MV-4-11 (cell line): ENCODE results near the gene RLN3.

Source experiments
- DNase-seq: peaks from one replicate; lab custom pipeline; 2025; lab: John Stamatoyannopoulos, UW

The RLN3 gene

GRCh38 chr19:14054721-14055120 lies 26.8 kb downstream of the RLN3 start:
- DNase-seq: no peak

- DNase-seq: no peak
Measured at GRCh38 chr19:14055396-14055795, 27.4 kb downstream of the RLN3 start.

GRCh38 chr19:14056069-14056666 lies 28.2 kb downstream of the RLN3 start:
- no peak for DNase-seq

GRCh38 chr19:14056741-14057356 lies 28.9 kb downstream of the RLN3 start:
- DNase-seq: no peak

GRCh38 chr19:14058182-14059092 lies 30.5 kb downstream of the RLN3 start:
- no peak for DNase-seq

GRCh38 chr19:14059093-14059480 lies 31.1 kb downstream of the RLN3 start:
- DNase-seq: no peak

GRCh38 chr19:14059652-14060155 lies 31.8 kb downstream of the RLN3 start:
- DNase-seq: no peak

- no peak for DNase-seq
Measured at GRCh38 chr19:14061081-14061749, 33.3 kb downstream of the RLN3 start.

- no peak for DNase-seq
Measured at GRCh38 chr19:14061751-14062557, 34.0 kb downstream of the RLN3 start, which contains the start of gene PALM3. Gene PALM3, minus strand, starts transcription at chr19:14062076. Its CDS starts 96 bp downstream, at chr19:14061980.

GRCh38 chr19:14062558-14062855 lies 34.6 kb downstream of the RLN3 start:
- no peak for DNase-seq

- DNase-seq: peak; percentile 44
Measured at GRCh38 chr19:14063105-14063504, 35.2 kb downstream of the RLN3 start.

GRCh38 chr19:14066134-14066533 lies 38.2 kb downstream of the RLN3 start:
- DNase-seq: peak; percentile 22

GRCh38 chr19:14070268-14071050 lies 42.5 kb downstream of the RLN3 start:
- DNase-seq: no peak

- DNase-seq: no peak
Measured at GRCh38 chr19:14072535-14073260, 44.8 kb downstream of the RLN3 start, which contains the start of gene MISP3. Gene MISP3, plus strand, starts transcription at chr19:14072786. Its CDS starts 524 bp downstream, at chr19:14073310.

- DNase-seq: peak; percentile 58
Measured at GRCh38 chr19:14073261-14073924, 45.4 kb downstream of the RLN3 start.

GRCh38 chr19:14073925-14074838 lies 46.2 kb downstream of the RLN3 start:
- DNase-seq: no peak

GRCh38 chr19:14078411-14078810 lies 50.5 kb downstream of the RLN3 start:
- peak; percentile 61 for DNase-seq
